Raji (cell line): ENCODE measurements around the gene USP17L5.
"Not testable (repeated sequence)": the region's sequence is repeated elsewhere in the genome, so short reads cannot be mapped to it uniquely, and the experiment has no call there.

Source experiments
- POLR2A ChIP-seq: IDR thresholded peaks from 2 replicates; pipeline ENCODE4 v1.6.1; 2011; ENCODE audit warnings: low read depth, low read length, control low read depth; ENCODE audit not compliant: insufficient read depth

Gene USP17L5, protein sequence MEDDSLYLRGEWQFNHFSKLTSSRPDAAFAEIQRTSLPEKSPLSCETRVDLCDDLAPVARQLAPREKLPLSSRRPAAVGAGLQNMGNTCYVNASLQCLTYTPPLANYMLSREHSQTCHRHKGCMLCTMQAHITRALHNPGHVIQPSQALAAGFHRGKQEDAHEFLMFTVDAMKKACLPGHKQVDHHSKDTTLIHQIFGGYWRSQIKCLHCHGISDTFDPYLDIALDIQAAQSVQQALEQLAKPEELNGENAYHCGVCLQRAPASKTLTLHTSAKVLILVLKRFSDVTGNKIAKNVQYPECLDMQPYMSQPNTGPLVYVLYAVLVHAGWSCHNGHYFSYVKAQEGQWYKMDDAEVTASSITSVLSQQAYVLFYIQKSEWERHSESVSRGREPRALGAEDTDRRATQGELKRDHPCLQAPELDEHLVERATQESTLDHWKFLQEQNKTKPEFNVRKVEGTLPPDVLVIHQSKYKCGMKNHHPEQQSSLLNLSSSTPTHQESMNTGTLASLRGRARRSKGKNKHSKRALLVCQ

DNA sequence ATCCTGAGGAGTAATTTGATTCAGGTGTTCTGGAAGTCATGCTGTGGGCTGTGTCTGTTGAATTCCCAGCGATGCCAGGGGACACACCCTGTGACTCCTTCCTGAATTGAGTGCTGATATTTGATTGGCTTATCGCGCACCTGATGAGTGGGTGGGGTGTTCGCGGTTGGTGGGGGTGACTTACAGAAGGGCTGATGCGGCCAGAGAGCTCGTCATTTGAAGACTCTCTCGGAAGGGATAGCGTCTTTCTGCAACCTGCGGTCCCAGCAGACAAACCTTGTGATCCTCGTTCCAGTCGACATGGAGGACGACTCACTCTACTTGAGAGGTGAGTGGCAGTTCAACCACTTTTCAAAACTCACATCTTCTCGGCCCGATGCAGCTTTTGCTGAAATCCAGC lies at the start of gene USP17L5:
TSS of gene USP17L5 (plus strand) at position 301 of the 400 bp plus-strand sequence. CDS start at position 301, 0 bp downstream.
- not testable (repeated sequence) for TF ChIP-seq POLR2A

DNA sequence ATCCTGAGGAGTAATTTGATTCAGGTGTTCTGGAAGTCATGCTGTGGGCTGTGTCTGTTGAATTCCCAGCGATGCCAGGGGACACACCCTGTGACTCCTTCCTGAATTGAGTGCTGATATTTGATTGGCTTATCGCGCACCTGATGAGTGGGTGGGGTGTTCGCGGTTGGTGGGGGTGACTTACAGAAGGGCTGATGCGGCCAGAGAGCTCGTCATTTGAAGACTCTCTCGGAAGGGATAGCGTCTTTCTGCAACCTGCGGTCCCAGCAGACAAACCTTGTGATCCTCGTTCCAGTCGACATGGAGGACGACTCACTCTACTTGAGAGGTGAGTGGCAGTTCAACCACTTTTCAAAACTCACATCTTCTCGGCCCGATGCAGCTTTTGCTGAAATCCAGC lies 14.3 kb upstream of the USP17L5 start, which contains the start of gene USP17L24:
TSS of gene USP17L24 (plus strand) at position 301 of the 400 bp plus-strand sequence. CDS start at position 301, 0 bp downstream.
- TF ChIP-seq POLR2A, result not testable (repeated sequence)

DNA sequence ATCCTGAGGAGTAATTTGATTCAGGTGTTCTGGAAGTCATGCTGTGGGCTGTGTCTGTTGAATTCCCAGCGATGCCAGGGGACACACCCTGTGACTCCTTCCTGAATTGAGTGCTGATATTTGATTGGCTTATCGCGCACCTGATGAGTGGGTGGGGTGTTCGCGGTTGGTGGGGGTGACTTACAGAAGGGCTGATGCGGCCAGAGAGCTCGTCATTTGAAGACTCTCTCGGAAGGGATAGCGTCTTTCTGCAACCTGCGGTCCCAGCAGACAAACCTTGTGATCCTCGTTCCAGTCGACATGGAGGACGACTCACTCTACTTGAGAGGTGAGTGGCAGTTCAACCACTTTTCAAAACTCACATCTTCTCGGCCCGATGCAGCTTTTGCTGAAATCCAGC lies 9.6 kb upstream of the USP17L5 start, which contains the start of gene USP17L25:
TSS of gene USP17L25 (plus strand) at position 301 of the 400 bp plus-strand sequence. CDS start at position 301, 0 bp downstream.
- TF ChIP-seq POLR2A, result not testable (repeated sequence)

DNA sequence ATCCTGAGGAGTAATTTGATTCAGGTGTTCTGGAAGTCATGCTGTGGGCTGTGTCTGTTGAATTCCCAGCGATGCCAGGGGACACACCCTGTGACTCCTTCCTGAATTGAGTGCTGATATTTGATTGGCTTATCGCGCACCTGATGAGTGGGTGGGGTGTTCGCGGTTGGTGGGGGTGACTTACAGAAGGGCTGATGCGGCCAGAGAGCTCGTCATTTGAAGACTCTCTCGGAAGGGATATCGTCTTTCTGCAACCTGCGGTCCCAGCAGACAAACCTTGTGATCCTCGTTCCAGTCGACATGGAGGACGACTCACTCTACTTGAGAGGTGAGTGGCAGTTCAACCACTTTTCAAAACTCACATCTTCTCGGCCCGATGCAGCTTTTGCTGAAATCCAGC lies 4.8 kb upstream of the USP17L5 start, which contains the start of gene USP17L26:
TSS of gene USP17L26 (plus strand) at position 301 of the 400 bp plus-strand sequence. CDS start at position 301, 0 bp downstream.
- TF ChIP-seq POLR2A, result not testable (repeated sequence)

DNA sequence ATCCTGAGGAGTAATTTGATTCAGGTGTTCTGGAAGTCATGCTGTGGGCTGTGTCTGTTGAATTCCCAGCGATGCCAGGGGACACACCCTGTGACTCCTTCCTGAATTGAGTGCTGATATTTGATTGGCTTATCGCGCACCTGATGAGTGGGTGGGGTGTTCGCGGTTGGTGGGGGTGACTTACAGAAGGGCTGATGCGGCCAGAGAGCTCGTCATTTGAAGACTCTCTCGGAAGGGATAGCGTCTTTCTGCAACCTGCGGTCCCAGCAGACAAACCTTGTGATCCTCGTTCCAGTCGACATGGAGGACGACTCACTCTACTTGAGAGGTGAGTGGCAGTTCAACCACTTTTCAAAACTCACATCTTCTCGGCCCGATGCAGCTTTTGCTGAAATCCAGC lies 4.6 kb downstream of the USP17L5 start, which contains the start of gene USP17L27:
TSS of gene USP17L27 (plus strand) at position 301 of the 400 bp plus-strand sequence. CDS start at position 301, 0 bp downstream.
- TF ChIP-seq POLR2A, result not testable (repeated sequence)

DNA sequence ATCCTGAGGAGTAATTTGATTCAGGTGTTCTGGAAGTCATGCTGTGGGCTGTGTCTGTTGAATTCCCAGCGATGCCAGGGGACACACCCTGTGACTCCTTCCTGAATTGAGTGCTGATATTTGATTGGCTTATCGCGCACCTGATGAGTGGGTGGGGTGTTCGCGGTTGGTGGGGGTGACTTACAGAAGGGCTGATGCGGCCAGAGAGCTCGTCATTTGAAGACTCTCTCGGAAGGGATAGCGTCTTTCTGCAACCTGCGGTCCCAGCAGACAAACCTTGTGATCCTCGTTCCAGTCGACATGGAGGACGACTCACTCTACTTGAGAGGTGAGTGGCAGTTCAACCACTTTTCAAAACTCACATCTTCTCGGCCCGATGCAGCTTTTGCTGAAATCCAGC lies 9.4 kb downstream of the USP17L5 start, which contains the start of gene USP17L28:
TSS of gene USP17L28 (plus strand) at position 301 of the 400 bp plus-strand sequence. CDS start at position 301, 0 bp downstream.
- TF ChIP-seq POLR2A, result not testable (repeated sequence)

DNA sequence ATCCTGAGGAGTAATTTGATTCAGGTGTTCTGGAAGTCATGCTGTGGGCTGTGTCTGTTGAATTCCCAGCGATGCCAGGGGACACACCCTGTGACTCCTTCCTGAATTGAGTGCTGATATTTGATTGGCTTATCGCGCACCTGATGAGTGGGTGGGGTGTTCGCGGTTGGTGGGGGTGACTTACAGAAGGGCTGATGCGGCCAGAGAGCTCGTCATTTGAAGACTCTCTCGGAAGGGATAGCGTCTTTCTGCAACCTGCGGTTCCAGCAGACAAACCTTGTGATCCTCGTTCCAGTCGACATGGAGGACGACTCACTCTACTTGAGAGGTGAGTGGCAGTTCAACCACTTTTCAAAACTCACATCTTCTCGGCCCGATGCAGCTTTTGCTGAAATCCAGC lies 14.1 kb downstream of the USP17L5 start, which contains the start of gene USP17L29:
TSS of gene USP17L29 (plus strand) at position 301 of the 400 bp plus-strand sequence. CDS start at position 301, 0 bp downstream.
- not testable (repeated sequence) for TF ChIP-seq POLR2A

DNA sequence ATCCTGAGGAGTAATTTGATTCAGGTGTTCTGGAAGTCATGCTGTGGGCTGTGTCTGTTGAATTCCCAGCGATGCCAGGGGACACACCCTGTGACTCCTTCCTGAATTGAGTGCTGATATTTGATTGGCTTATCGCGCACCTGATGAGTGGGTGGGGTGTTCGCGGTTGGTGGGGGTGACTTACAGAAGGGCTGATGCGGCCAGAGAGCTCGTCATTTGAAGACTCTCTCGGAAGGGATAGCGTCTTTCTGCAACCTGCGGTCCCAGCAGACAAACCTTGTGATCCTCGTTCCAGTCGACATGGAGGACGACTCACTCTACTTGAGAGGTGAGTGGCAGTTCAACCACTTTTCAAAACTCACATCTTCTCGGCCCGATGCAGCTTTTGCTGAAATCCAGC lies 23.6 kb downstream of the USP17L5 start, which contains the start of gene USP17L30:
TSS of gene USP17L30 (plus strand) at position 301 of the 400 bp plus-strand sequence. CDS start at position 301, 0 bp downstream.
- TF ChIP-seq POLR2A, result not testable (repeated sequence)

DNA sequence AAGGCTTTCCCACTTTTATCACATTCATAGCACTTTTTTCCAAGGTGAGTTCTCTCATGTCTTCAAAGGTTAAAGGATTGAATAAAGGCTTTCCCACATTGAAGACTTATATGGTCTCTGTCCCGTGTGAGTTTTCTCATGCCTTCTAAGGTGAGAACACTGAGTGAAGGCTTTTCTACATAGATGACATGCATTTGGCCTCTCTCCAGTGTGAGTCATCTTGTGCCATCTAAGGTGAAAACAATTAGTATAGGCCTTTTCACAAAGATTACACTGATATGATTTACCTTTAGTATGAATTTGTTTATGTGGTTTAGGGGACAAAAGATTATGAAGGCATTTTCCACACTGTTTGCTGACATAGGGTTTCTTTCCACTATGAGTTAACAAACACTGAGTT lies 44.9 kb downstream of the USP17L5 start:
- no peak for TF ChIP-seq POLR2A
